Cardiac septum (tissue), 1 donor: ENCODE results near the gene EEF1AKMT2. TPM values are rescaled to one million over a fixed set of nuclear protein-coding genes. Genes with fewer than 3 reads are reported as not detected.
A peak's percentile ranks its signal among the peaks of the same experiment; 100 is the strongest.
"Not testable (repeated sequence)": the region's sequence is repeated elsewhere in the genome, so short reads cannot be mapped to it uniquely, and the experiment has no call there.

Experiments used
- DNase-seq: peaks from one replicate; pipeline ENCODE4 v3.0.0-alpha.2; 2020; ENCODE audit warnings: low spot score
- intact Hi-C: fragments of 100-400 bp; cut with DNase I; formaldehyde crosslinking; loops from one replicate; pipeline ENCODE4 v1.14.0; 2022
- long read RNA-seq: library from polyadenylated mRNA; unstranded; transcript quantifications from one replicate; pipeline ENCODE4 v2.0.0, GENCODE V29; 2021
- total RNA-seq: library from RNA; stranded (reverse); fragmentation: NEBNext Ultra II Directional; extraction: Animal tissue kit (Norgen Biotek cat#: 25700); gene quantifications from one replicate; pipeline ENCODE4 v1.2.1, GENCODE V29; 2021
- donor health status: DM: no; HTN: no; CAD: no.

EEF1AKMT2 gene
- 14.6 TPM for total RNA-seq
- long read RNA-seq, transcript EEF1AKMT2-202 (6 exons, 1,013 nt) = major isoform, 6 of 17 reads
- long read RNA-seq, transcript EEF1AKMT2-201 (7 exons, 1,462 nt) = minor isoform, 5 of 17 reads
- long read RNA-seq, partial matches to known transcripts = 0 of 17 reads
- long read RNA-seq, other reads (novel, unspliced or antisense) = 3 of 17 reads

DNA sequence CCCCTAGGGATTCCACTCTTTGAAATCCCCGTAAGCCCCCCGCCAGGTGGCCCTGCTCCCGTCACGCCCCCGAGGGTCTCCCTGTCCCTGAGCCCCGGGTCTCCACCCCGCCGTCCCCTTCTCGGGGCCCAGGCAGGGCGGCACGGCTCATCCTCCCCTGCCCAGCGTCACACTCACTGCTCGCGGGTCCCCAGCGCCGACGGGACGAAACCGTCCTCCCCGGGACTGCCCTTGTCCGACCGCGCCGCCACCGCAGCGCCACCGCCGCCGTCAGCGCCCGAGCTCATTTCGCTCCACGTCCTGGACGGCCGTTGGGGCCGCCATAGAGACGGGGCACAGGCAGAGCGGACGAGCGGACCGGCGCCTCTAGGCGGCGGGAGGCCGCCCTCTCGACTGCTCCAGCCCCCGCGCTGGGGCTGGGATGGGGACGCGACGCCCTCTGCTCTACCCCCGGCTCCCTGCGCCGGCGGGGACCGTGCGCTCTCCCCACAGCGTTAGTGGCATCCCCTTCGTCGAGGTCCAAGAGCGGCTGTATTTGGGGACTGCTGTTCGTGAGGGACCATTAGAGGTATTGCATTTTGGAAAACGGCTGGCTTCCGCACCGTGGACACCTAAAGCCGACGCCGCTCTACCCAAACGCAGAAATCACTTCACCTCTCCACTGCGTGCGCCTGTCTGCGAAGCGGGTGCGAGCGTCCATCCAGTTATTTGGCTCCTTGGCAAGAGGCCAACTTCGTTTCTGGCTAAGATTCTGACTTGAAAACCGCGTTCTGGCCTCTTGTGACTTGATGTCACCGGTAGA lies at the start of gene EEF1AKMT2:
EEF1AKMT2 (minus strand) TSS at position 341 of the 802 bp plus-strand sequence; CDS start at position 287, 54 bp downstream.
- intact Hi-C loops = loop anchor here (1.0 to 10.0 kb wide), 3 partner anchors 10 to 193 kb away; partner anchors contain the start of gene ABRAXAS2
- peak; percentile 92 for DNase-seq

DNA sequence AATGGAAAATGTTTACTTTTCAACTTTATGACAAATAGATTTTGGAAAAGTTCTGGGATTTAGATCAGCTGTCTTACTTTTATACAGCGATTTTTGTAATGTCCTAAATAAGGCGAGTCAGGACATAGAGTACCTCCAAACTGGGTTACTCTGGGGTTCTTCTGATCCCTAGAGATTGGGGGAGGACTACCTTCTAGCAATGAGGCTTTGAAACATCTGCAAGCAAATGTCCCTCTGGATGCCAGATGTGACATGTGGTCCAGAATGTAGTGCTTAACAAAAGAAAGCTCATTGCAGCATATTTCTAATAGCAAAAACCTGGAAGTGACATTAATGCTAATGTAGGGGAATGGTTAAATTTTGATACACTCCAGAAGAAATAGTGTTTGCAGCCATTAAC lies 46.0 kb upstream of the EEF1AKMT2 start:
- intact Hi-C loops = no loop called here
- no peak for DNase-seq

DNA sequence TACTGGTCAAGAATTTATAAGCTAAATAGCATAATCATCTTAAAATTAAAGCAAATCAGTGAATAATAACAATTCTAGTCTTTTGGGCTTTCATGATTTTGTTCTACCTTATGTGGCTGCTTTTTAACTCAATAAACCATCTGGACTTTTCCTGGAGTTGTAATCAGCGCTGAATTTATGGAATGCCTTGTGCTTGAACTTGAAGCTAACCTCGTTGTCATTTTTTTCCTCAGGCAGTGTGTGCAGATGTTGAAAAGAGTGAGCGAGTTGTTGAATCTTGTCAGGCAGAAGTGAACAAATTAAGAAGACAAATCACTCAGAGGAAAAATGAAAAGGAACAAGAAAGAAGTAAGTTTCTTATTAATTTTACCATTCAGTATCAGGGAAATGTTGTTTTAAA lies 39.4 kb upstream of the EEF1AKMT2 start:
- DNase-seq = no peak
- intact Hi-C loops = no loop called here

DNA sequence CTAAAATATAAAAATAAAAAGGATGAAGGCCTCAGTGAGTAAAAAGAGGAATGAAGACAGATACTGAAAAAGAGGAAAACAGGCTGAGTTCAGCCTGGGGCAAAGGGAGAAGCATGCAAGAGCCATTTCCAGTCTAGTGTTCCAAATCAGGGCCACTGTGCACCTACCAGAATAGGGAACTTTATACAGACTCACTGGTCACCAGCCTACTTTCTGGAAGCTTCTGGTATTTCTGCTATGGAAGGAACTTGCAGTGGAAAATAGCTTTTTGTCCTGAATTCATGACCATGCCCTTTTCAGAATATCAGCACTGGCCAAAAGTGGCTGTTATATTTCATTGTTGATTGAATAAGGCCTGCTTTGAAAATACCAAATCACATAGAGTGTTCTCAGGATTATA lies 38.8 kb upstream of the EEF1AKMT2 start:
- intact Hi-C loops = no loop called here
- DNase-seq = no peak

GRCh38 chr10:124829447-124830115 lies 37.9 kb upstream of the EEF1AKMT2 start:
- intact Hi-C loops = loop anchor here (5.0 kb wide), 1 partner anchor 287 kb away; no protein-coding TSS in a partner anchor

DNA sequence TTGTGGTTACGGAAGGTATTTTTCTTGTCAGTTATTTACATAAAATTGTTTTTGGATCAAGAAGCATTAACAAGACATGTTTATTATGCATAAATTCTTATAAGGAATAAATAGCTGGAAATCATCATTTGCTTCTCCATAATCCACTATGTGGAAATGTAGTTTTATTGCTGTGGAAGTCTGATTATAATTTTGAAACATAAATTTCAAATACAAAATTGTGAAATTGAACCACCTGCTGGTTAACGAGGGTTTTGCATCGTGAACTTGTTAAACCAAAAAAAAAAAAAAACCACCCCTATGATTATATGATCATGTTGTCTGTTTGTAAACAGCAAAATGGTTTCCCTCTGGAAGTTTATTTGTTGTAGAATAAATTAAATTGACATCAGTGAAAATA lies 35.8 kb upstream of the EEF1AKMT2 start:
- intact Hi-C loops = loop anchor here (5.0 kb wide), 1 partner anchor 285 kb away; no protein-coding TSS in a partner anchor
- no peak for DNase-seq

More at GRCh38 chr10:124829447-124830115, 37.9 kb upstream of the EEF1AKMT2 start:
- DNase-seq = no peak

- DNase-seq = no peak
- intact Hi-C loops = loop anchor here (5.0 kb wide), 1 partner anchor 284 kb away; no protein-coding TSS in a partner anchor
Observed at GRCh38 chr10:124826262-124826661, 34.6 kb upstream of the EEF1AKMT2 start.

DNA sequence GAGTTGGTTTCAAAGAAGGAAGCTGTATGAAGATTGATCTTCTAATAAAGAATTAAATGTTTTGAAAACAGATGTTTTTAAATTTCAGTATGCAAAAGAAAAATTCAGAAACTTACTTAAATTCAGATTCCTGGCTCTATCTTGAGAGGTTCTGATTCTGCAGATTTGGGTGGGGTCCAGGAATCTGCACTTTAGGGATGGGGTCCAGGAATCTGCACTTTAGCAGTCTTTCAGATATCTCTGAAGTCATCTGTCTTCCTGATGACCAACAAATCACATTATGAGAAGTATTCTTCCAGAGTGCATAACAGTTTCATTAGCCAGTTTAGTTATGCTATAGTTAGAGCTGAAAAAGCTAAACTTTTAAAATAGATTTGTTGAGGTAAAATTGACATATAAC lies 34.0 kb upstream of the EEF1AKMT2 start:
- DNase-seq = no peak
- intact Hi-C loops = loop anchor here (5.0 kb wide), 1 partner anchor 283 kb away; no protein-coding TSS in a partner anchor

GRCh38 chr10:124824932-124825331 lies 33.2 kb upstream of the EEF1AKMT2 start:
- DNase-seq = not testable (repeated sequence)
- intact Hi-C loops = loop anchor here (5.0 kb wide), 1 partner anchor 283 kb away; no protein-coding TSS in a partner anchor

DNA sequence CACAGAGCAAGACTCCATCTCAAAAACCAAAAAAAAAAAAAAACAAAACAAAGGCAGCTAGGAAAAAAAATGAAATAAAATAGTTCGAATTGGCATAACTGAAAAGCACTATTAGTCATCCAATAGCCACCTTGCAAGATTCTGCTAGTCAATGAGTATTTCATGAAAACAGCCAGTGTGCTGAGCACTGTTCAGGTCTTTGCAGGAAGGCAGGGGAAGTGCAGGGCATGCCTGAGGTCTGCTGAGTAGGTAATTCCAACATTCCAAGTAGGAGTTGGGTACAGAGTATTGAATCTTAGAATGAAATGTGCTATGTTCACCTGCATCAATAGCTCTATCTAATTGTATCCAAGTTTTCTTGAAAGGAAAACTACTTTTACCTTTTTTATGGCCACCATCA lies 32.8 kb upstream of the EEF1AKMT2 start:
- intact Hi-C loops = no loop called here
- DNase-seq = no peak

DNA sequence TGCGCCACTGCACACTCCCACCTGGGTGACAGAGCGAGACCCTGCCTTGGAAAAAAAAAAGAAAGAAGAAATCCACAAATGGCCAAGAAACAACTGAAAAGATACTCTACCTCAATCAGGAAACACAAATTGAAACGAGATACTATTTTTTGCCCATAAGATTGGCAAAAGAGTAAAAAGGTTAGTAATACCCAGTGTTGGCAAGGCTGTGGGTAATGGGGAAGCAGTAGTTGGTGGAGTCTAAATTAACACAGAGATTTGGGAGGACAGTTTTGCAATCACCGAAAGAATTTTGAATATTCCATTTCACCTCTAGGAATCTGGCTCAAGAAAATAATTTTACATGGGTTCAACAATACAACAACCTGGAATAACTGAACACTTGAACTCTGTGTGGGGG lies 29.8 kb upstream of the EEF1AKMT2 start:
- no peak for DNase-seq
- intact Hi-C loops = no loop called here

- intact Hi-C loops = no loop called here
- DNase-seq = no peak
Observed at GRCh38 chr10:124820121-124820520, 28.4 kb upstream of the EEF1AKMT2 start.

- DNase-seq = no peak
- intact Hi-C loops = no loop called here
Observed at GRCh38 chr10:124802313-124802675, 10.6 kb upstream of the EEF1AKMT2 start.

GRCh38 chr10:124799211-124799610 lies 7.5 kb upstream of the EEF1AKMT2 start:
- DNase-seq = no peak
- intact Hi-C loops = loop anchor here (10.0 kb wide), 1 partner anchor 186 kb away; no protein-coding TSS in a partner anchor

DNA sequence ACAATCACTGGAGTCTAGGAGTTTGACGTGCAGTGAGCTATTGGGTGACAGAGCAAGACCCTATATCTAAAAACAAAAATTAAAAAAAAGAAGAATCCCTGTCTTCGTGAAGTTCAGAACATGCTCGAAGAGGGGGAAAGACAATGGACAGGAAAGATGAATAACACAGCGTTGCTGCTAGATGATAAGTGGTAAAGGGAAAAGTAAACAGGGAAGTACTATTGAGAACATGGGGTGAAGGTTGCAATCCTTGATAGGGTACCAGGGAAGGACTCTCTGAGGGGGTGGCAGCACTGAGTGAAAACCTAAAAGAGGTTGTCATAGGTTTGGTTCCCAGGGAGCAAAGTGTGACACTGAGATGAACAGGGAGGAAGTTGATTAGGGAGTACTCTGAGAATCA lies 7.1 kb upstream of the EEF1AKMT2 start:
- DNase-seq = no peak
- intact Hi-C loops = loop anchor here (10.0 kb wide), 1 partner anchor 186 kb away; no protein-coding TSS in a partner anchor

- intact Hi-C loops = loop anchor here (10.0 kb wide), 1 partner anchor 186 kb away; no protein-coding TSS in a partner anchor
Observed at GRCh38 chr10:124798364-124798763, 6.7 kb upstream of the EEF1AKMT2 start.

GRCh38 chr10:124792998-124793352 lies 1.3 kb upstream of the EEF1AKMT2 start:
- intact Hi-C loops = loop anchor here (1.0 to 10.0 kb wide), 3 partner anchors 8 to 192 kb away; partner anchors contain the start of gene ABRAXAS2
- no peak for DNase-seq

More at GRCh38 chr10:124798364-124798763, 6.7 kb upstream of the EEF1AKMT2 start:
- DNase-seq = no peak

GRCh38 chr10:124782900-124783299 lies 8.8 kb downstream of the EEF1AKMT2 start:
- DNase-seq, intact Hi-C loops: not testable (repeated sequence)

- intact Hi-C loops = no loop called here
- DNase-seq = no peak
Observed at GRCh38 chr10:124768791-124769190, 22.9 kb downstream of the EEF1AKMT2 start.

DNA sequence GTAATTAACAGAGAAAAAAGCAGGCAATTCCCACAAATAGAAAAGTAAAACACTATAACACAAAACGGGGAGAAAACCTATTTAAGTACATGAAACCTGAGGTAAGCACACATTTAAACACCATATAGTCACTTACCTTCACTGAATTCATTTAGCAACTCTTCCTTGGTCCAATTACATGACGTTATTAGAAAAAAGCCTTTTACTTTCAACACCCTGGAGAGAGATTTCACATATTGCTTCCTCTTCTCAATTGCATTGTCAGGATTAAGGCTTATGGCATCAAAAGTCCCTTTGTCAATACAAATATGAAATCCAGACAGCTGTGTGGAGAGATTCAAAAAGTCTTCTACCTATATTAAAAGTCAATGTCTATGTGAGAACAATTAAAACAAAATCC lies 26.4 kb downstream of the EEF1AKMT2 start:
- intact Hi-C loops = no loop called here
- DNase-seq = no peak
